Mucosa of descending colon (tissue), 3 donors: ENCODE measurements around the gene PLXNB3. TPM values are rescaled to one million over a fixed set of nuclear protein-coding genes. Genes with fewer than 3 reads are reported as not detected.

ENCODE experiments used
- ATAC-seq: fragments of 200-7000 bp; cut with Tn5 transposase; one replicate; pipeline ENCODE4 v1.9.1; 2020; ENCODE audit warnings: mild to moderate bottlenecking, moderate library complexity
- DNase-seq, 3 donors: peaks; one replicate each; pipeline ENCODE4 v3.0.0-alpha.2; 2020
- H3K36me3 ChIP-seq: fragments of 200-600 bp; one replicate; pipeline ENCODE4 v1.8.0; 2021; ENCODE audit warnings: low read depth, mild to moderate bottlenecking
- H3K4me1 ChIP-seq: fragments of 200-600 bp; one replicate; pipeline ENCODE4 v1.8.0; 2021; ENCODE audit warnings: low read depth, mild to moderate bottlenecking
- H3K4me3 ChIP-seq: fragments of 200-600 bp; one replicate; pipeline ENCODE4 v1.8.0; 2021; ENCODE audit warnings: mild to moderate bottlenecking
- H3K9me3 ChIP-seq: fragments of 200-600 bp; one replicate; pipeline ENCODE4 v1.8.0; 2021; ENCODE audit warnings: mild to moderate bottlenecking
- intact Hi-C, 2 donors: fragments of 100-400 bp; cut with DNase I in 1 of 2; cut with micrococcal nuclease in 1 of 2; formaldehyde crosslinking; loops; one replicate each; pipeline versions ENCODE4 v1.11.0 to v1.11.1; 2022; cut with DNase I, micrococcal nuclease
- total RNA-seq, 3 donors: library from RNA; stranded (reverse); fragmentation: NEBNext Ultra II Directional in 2 of 3; extraction: Animal tissue kit (Norgen Biotek cat#: 25700) in 2 of 3; gene quantifications; one replicate each; pipeline versions ENCODE4 v1.2.1 to v1.2.4, GENCODE V29; 2021 to 2023
- TF ChIP-seq, protein P1 (sequence below): fragments of 200-600 bp; IDR thresholded peaks from one replicate; pipeline ENCODE4 v1.8.0; 2022; ENCODE audit warnings: antibody characterized with exemption, mild to moderate bottlenecking
- donor health status: DM: no; HTN: no; CAD: no; lungs with moderate emphysema.
- donor health status: DM: no; HTN: no; CAD: no.
- donor health status: DM: no; HTN: yes; CAD: no.

The PLXNB3 gene
- total RNA-seq, 3 donors from 2014 or later = 3.0 to 44.9 (median 3.3) TPM

DNA sequence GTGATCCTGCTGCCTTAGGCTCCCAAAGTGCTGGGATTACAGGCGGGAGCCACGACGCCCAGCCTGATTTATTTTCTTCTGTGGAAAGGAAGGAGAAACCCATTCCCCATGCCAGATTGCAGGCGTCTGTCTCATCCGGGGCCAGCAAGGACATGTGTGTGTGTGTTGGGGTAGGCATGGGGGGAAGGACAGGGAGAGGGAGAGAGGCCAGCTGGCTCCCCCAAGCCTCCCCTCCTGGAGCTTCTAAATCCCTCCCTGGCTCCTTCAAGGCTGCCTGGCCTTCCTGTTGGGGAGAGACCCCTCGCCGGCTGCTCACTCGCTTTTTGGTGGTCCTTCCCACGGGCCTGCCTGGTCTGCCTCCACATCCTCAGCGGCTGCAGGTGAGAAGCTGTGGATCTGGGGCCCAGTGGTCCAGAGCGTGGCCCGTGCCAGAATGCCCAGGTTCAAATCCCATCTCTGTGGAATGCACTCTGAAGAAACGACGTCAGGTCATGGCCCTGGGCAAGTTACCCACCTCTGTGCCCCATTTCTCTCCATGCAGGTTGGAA, 1.3 kb upstream of the PLXNB3 start:
- Histone ChIP-seq H3K4me1 (no peaks in the 10 kb centered on the region), H3K36me3 (no peaks in the 10 kb centered on the region), H3K4me3 (no peak overlapping the region), H3K9me3 (no peaks in the 10 kb centered on the region)
- intact Hi-C loops = loop anchor here in 1 of 2 donors (10.0 kb wide), 1 partner anchor 192 kb away; no protein-coding TSS in a partner anchor
- DNase-seq (no peak), ATAC-seq (no peak)
- TF ChIP-seq, protein P1, sequence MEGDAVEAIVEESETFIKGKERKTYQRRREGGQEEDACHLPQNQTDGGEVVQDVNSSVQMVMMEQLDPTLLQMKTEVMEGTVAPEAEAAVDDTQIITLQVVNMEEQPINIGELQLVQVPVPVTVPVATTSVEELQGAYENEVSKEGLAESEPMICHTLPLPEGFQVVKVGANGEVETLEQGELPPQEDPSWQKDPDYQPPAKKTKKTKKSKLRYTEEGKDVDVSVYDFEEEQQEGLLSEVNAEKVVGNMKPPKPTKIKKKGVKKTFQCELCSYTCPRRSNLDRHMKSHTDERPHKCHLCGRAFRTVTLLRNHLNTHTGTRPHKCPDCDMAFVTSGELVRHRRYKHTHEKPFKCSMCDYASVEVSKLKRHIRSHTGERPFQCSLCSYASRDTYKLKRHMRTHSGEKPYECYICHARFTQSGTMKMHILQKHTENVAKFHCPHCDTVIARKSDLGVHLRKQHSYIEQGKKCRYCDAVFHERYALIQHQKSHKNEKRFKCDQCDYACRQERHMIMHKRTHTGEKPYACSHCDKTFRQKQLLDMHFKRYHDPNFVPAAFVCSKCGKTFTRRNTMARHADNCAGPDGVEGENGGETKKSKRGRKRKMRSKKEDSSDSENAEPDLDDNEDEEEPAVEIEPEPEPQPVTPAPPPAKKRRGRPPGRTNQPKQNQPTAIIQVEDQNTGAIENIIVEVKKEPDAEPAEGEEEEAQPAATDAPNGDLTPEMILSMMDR = no peak

DNA sequence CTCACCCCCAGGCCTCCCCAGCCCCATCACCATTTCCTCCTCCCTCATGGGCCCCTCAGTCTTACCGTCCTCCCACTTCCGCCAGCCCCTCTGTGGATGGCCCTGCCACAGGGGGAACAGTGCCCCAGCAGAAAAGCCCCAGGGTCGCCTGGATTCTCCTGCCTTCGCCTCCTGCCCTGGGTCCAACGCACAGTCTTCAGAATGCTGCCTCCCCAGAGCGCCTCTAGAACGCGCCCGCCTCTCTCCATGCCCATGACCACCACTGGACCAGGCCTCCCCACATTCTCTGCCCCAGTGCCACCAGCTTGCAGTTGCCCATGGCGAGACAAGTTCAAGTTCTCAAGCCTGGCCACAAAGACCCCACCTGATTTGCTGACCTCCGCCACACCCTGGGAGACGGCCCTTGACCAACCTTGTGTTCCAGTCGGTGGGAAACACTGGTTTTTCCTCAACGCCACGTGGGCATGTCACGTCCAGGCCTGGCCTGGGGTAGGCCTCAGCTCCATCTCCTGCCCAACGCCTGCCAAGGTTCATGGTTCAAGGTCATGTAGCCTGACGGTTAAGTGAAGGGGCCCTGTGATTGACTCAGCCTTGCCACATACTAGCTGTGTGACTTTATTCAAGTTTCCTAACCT, 634 bp upstream of the PLXNB3 start:
- no peaks in the 10 kb centered on the region for H3K36me3 ChIP-seq
- DNase-seq (peak in 1 of 3 donors; percentile 46), ATAC-seq (no peak)
- TF ChIP-seq, protein P1 = no peak
- intact Hi-C loops = loop anchor here in 1 of 2 donors (10.0 kb wide), 1 partner anchor 191 kb away; no protein-coding TSS in a partner anchor
- no peak overlapping the region for H3K4me3 ChIP-seq
- H3K9me3 ChIP-seq = no peaks in the 10 kb centered on the region
- no peaks in the 10 kb centered on the region for H3K4me1 ChIP-seq

DNA sequence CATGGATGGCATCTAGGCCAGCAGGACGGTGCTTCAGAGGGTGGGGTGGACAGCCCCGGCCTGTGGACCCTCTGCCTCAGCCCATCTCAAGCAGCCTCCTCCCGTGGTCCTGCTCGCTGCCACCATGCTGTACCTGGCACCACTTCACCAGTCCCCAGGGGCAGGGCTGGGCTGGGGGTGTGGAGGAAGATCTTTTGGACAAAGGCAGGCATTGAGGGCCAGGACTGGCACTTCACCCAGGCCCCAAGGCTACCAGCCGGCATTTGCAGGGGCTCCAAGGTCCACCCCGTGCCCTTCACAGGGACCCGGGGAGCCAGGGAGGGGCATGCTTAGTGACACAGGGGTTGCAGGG, 713 bp downstream of the PLXNB3 start:
- no peak for ATAC-seq
- H3K4me3 ChIP-seq = no peak overlapping the region

DNA sequence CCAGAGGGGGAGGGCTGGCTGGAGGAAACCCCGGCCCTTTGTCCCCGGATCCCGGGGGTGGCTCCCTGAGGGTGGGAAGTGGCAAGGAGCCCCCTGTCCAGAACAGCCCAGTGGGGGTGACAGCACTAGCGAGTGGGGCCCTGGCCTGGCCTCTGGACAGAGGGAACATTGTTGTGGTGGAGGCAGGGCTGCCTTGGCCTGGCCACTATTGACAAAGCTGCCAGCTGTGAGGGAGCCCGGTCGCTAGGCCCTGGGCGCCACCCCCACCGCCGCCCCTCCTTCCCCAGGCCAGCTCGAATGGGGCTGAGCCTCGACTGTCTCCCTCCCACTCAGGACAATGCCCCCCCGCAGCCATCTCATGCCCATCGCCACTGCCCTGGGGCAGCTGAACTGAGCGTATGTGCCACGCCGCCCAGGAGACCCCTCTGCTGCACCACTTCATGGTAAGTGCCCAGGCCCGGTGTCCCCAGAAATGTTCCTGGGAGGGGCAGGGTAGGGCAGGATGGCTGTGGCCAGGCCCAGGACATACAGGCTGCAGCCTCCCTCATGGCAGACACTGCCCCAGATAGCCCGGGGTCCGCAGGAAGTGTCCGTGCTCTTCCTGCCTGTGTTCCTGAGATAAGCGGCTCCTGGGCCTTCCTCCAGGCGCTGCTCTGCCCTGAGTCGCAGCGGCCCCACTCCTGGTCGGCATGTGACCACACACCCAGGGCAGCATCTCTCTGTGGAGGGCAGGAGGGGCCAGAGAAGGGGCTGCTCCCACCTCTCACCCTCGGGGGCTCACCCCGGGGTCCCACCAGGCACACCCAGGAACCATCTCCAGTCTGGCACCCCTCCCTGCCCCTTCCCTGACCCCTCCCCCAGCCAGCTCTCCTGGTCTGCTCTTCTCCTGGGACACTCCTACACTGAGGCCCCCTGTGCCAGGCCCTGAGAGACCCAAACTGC, 1.4 kb downstream of the PLXNB3 start:
- intact Hi-C loops = loop anchor here in 1 of 2 donors (10.0 kb wide), 1 partner anchor 189 kb away; no protein-coding TSS in a partner anchor
- H3K4me3 ChIP-seq = no peak overlapping the region
- peak in 2 of 3 donors; percentile 29 to 44 for DNase-seq
- TF ChIP-seq, protein P1 = no peak
- no peaks in the 10 kb centered on the region for H3K4me1 ChIP-seq
- no peaks in the 10 kb centered on the region for H3K36me3 ChIP-seq
- no peak for ATAC-seq
- H3K9me3 ChIP-seq = no peaks in the 10 kb centered on the region

More for the DNA sequence above, 713 bp downstream of the PLXNB3 start:
- peak in 1 of 3 donors; percentile 47 for DNase-seq
- Histone ChIP-seq H3K36me3 (no peaks in the 10 kb centered on the region), H3K9me3 (no peaks in the 10 kb centered on the region), H3K4me1 (no peaks in the 10 kb centered on the region)
- intact Hi-C loops = loop anchor here in 1 of 2 donors (10.0 kb wide), 1 partner anchor 190 kb away; no protein-coding TSS in a partner anchor
- TF ChIP-seq, protein P1 = no peak

DNA sequence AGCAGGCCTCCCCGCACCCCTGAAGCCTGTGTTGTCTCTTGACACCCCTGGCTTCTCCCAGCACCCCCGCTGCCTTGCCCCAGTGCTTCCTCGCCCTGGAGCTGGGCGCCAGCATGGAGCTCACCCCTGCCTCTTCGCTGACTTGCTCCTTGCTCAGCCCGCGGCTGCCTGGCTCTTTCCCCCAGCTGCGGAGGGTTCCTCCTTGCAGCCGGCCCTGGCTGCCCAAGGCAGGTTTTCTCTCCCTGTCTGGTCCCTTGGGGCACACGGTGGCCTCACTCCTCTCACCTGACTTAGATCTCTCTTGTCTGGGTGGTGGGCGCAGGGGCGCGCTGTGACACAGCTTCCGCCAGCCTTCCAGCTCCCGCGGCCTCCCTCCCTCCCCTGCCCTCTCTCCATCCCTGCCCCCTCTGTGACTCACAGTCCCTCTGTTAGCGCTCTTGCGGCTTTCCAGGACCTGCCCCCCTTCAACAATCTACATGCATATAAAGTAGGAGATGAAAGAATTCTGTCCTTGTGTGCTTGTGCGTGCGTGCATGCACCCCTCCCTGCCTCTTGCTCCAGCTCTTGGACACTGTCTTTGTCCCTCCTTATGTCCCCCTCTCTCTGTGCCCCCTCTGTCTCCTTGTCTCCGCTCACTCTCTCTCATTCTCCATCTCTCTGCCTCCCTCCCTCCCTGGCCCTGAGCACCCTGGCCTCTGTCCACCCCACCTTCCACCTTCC, 2.2 kb downstream of the PLXNB3 start:
- TF ChIP-seq, protein P1 = no peak
- no peaks in the 10 kb centered on the region for H3K4me1 ChIP-seq
- no peaks in the 10 kb centered on the region for H3K9me3 ChIP-seq
- intact Hi-C loops = loop anchor here in 1 of 2 donors (10.0 kb wide), 1 partner anchor 189 kb away; no protein-coding TSS in a partner anchor
- ATAC-seq (peak; percentile 5), DNase-seq (peak; percentile 11 to 43 (median 30))
- H3K4me3 ChIP-seq = no peak overlapping the region
- H3K36me3 ChIP-seq = no peaks in the 10 kb centered on the region
